GM21529 (cell line): ENCODE results near the gene CHRNA4.

Experiments
- ATAC-seq: cut with Tn5 transposase; IDR thresholded peaks from one replicate; pipeline ENCODE4 v1.9.1; 2021; ENCODE audit not compliant: unreplicated experiment

The CHRNA4 gene

DNA sequence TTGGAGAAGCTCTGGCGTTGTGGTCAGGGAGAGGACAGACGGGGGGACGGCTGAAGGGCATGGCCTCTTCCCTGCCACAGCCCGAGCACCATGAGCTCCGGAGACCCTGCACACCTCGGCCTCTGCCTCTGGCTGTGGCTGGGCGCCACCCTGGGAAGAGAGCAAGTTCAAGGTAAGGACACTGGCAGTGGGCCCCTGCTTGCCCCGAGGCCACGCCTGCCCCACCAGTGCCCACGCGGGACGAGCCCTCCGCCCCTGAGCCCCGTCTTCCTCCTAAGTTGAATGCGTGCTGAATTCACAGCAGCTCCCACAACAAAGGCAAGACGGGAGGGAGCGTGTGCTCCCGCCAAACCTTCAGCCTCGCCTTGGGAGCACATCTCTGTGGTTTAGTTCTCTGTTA is 66.1 kb downstream of the CHRNA4 start:
- no peak for ATAC-seq

DNA sequence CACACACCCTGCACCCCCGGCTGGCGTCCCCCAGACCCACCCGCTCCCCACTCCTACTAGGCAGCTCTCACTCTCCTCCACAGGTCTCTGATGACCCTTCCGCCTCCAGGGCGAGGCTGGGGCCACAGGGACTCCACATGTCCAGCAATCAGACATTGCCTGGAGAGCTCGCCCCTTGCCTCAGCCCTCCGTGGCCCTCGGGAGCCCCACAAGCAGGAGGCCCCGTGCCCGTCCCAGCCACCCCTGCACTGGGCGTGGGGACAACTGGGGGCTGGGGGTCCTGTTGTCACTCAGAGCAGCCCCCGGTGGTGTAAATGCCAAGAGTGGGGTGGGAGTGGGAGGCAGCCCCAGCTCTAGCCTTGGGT is 66.6 kb downstream of the CHRNA4 start:
- ATAC-seq = no peak

DNA sequence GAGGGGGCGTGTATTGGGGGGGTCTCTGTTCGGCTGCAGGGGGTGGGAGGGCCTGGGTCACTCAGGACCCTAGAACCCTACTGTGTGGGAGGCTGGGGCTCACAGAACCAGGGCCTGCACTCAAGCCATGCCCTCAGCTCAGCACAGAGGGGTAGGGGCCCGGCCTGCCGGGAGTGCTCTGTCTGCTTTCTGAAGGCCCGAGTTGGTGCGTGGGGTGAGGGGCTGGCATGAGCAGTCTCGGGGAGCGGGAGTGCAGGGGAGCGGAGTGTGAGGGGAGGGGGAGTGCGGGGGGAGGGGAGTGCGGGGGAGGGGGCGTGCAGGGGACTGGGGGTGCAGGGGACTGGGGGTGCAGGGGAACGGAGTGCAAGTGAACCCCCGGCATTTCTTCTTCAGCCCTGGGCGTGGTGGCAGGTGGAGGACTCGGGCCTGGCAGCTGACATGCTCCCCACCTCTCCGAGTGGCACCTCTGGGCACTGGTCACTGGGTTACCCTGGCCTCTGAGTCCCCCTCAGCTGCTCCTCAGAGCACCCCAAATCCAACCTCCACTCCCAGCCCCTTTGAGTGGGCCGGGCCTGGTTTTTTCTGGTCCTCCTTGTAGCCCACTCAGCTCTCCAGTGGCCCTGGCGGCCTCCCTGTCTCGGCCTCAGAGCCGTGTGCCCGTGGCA is 67.1 kb downstream of the CHRNA4 start:
- ATAC-seq = no peak

DNA sequence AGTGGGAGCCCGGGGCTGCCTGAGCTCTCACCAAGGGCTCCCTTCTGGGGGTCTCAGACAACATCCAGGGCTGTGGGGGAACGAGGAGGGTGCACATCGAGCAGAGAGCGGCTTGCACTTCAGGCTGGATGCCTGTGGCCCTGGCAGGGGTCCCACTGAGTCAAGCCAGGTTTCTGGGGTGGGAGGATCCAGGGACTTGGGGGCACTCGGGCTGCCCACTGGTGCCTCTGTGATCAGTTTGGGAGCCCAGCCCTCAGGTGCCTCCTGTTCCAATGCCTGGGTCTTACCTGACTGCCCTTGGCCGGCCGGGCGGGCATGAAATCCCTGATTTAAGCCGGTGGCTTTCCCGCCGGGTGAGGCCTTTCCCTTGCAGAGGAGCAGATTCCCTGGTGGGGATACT is 67.7 kb downstream of the CHRNA4 start:
- no peak for ATAC-seq
